HCT116 (cell line): ENCODE results near the gene ELANE. TPM values are rescaled to one million over a fixed set of nuclear protein-coding genes. Genes with fewer than 3 reads are reported as not detected.

Experiments
- ATAC-seq: fragments of 200-7000 bp; cut with Tn5 transposase; 2 replicates; pipeline ENCODE4 v1.9.1; 2020; ENCODE audit warnings: mild to moderate bottlenecking, moderate library complexity
- BruUV-seq: library from RNA; stranded (reverse); fragments of 400-500 nt; replicated peaks from 2 replicates; lab custom pipeline; 2021; lab: Mats Ljungman, UMichigan
- CTCF ChIA-PET: fragments of 300-600 bp; sonication (Branson Sonifier 250); formaldehyde crosslinking; loops from one replicate; lab custom pipeline; 2021; ENCODE audit warnings: antibody characterized with exemption; lab: Charles Lee
- POLR2A ChIA-PET: fragments of 300-600, 350-600 bp; sonication (Branson Sonifier 250); formaldehyde crosslinking; loops from one replicate; lab custom pipeline; 2021; ENCODE audit warnings: antibody characterized with exemption; lab: Charles Lee
- RAD21 ChIA-PET, 2 experiments: fragments of 300-600 bp; sonication (Branson Sonifier 250); formaldehyde crosslinking; loops; one replicate each; lab custom pipeline; 2023; ENCODE audit warnings: low total read pairs in 2 of 2; ENCODE audit not compliant: uncharacterized antibody in 2 of 2, unreplicated experiment in 2 of 2, low non-redundant PET in 1 of 2; lab: Charles Lee
- DNase-seq: peaks from one replicate; pipeline ENCODE4 v3.0.0-alpha.2; 2010; ENCODE audit warnings: low read depth, low spot score
- H2AFZ ChIP-seq: fragments of 200-600 bp; shearing (Covaris generic), sonication (generic); 2 replicates; pipeline ENCODE4 v1.6.1; 2017; ENCODE audit warnings: low read depth, mixed run types, mixed read lengths, antibody characterized with exemption, low read length; ENCODE audit not compliant: poor library complexity, severe bottlenecking
- H3K27ac ChIP-seq: 2 replicates; pipeline ENCODE4 v1.5.1; 2012; ENCODE audit warnings: low read depth, low read length
- H3K27me3 ChIP-seq: fragments of 200-600 bp; sonication (generic); 2 replicates; pipeline ENCODE4 v1.6.1; 2016; ENCODE audit warnings: mixed run types, low read length, mixed read lengths; ENCODE audit not compliant: insufficient read depth
- H3K36me3 ChIP-seq, 2 experiments: fragments of 200-500 bp in 1 of 2; fragments of 200-600 bp in 1 of 2; sonication (Bioruptor generic) in 1 of 2; sonication (generic) in 1 of 2; 2 replicates each; pipeline versions ENCODE4 v1.5.1 to v1.6.1; 2014 to 2016; ENCODE audit warnings: low read length in 2 of 2, inconsistent platforms in 1 of 2, mixed read lengths in 1 of 2, mixed run types in 1 of 2; ENCODE audit not compliant: insufficient read depth in 2 of 2, control insufficient read depth in 1 of 2
- H3K4me1 ChIP-seq, 2 experiments: fragments of 200-600 bp in 1 of 2; sonication (generic) in 1 of 2; 2 replicates each; pipeline versions ENCODE4 v1.5.1 to v1.6.1; 2012 to 2017; ENCODE audit warnings: low read length in 2 of 2, inconsistent platforms in 1 of 2, mild to moderate bottlenecking in 1 of 2, mixed read lengths in 1 of 2, mixed run types in 1 of 2, moderate library complexity in 1 of 2; ENCODE audit not compliant: insufficient read depth in 2 of 2, control insufficient read depth in 1 of 2
- H3K4me2 ChIP-seq: fragments of 200-600 bp; sonication (generic); 2 replicates; pipeline ENCODE4 v1.6.1; 2017; ENCODE audit warnings: mixed run types, low read length, mixed read lengths
- H3K4me3 ChIP-seq, 2 experiments: fragments of 200-600 bp in 1 of 2; sonication (generic) in 1 of 2; replicated peaks in 1 of 2; 2 replicates each; pipeline ENCODE4 v1.5.1; 2011 to 2016; ENCODE audit warnings: low read length in 2 of 2, control low read depth in 1 of 2, low read depth in 1 of 2, mild to moderate bottlenecking in 1 of 2, mixed read lengths in 1 of 2, mixed run types in 1 of 2
- H3K79me2 ChIP-seq: fragments of 200-600 bp; sonication (generic); 2 replicates; pipeline ENCODE4 v1.6.1; 2017; ENCODE audit warnings: mild to moderate bottlenecking, mixed run types, low read length, moderate library complexity, mixed read lengths; ENCODE audit not compliant: insufficient read depth
- H3K9ac ChIP-seq: fragments of 200-600 bp; sonication (generic); 2 replicates; pipeline ENCODE4 v1.6.1; 2016; ENCODE audit warnings: low read length, mixed read lengths
- H3K9me2 ChIP-seq: fragments of 200-600 bp; sonication (generic), shearing (Covaris generic); 2 replicates; pipeline ENCODE4 v1.6.1; 2017; ENCODE audit warnings: mixed run types, mild to moderate bottlenecking, moderate library complexity; ENCODE audit not compliant: insufficient read depth
- H3K9me3 ChIP-seq, 2 experiments: fragments of 200-500 bp in 1 of 2; fragments of 200-600 bp in 1 of 2; sonication (Bioruptor generic) in 1 of 2; sonication (generic) in 1 of 2; 2 replicates each; pipeline ENCODE4 v1.6.1; 2014 to 2017; ENCODE audit warnings: low read length in 2 of 2, mixed read lengths in 2 of 2, inconsistent platforms in 1 of 2, low read depth in 1 of 2, mild to moderate bottlenecking in 1 of 2, mixed run types in 1 of 2, moderate library complexity in 1 of 2; ENCODE audit not compliant: control insufficient read depth in 1 of 2, insufficient read depth in 1 of 2
- H4K20me1 ChIP-seq: fragments of 200-600 bp; sonication (generic), shearing (Covaris generic); 2 replicates; pipeline ENCODE4 v1.6.1; 2017; ENCODE audit warnings: mixed run types, mild to moderate bottlenecking, moderate library complexity; ENCODE audit not compliant: insufficient read depth
- ATF3 ChIP-seq: IDR thresholded peaks from 2 replicates; pipeline ENCODE4 v1.6.1; 2012
- EGR1 ChIP-seq: IDR thresholded peaks from 2 replicates; pipeline ENCODE4 v1.6.1; 2012; ENCODE audit warnings: low read depth
- ELF1 ChIP-seq: IDR thresholded peaks from 2 replicates; pipeline ENCODE4 v1.6.1; 2012; ENCODE audit warnings: low read depth, borderline replicate concordance
- EZH2phosphoT487 ChIP-seq: fragments of 200-600 bp; IDR thresholded peaks from 2 replicates; pipeline ENCODE4 v1.6.1; 2018; ENCODE audit warnings: antibody characterized with exemption, borderline replicate concordance
- FOSL1 ChIP-seq: IDR thresholded peaks from 2 replicates; pipeline ENCODE4 v1.6.1; 2012; ENCODE audit warnings: low read depth
- MAX ChIP-seq: IDR thresholded peaks from 2 replicates; pipeline ENCODE4 v1.6.1; 2012
- POLR2AphosphoS5 ChIP-seq: IDR thresholded peaks from 2 replicates; pipeline ENCODE4 v1.6.1; 2011; ENCODE audit warnings: mild to moderate bottlenecking, low read depth, low read length, moderate library complexity
- SRF ChIP-seq: IDR thresholded peaks from 2 replicates; pipeline ENCODE4 v1.6.1; 2012; ENCODE audit warnings: low read depth
- TCF7L2 ChIP-seq: IDR thresholded peaks from 2 replicates; pipeline ENCODE4 v1.7.0; 2011; ENCODE audit warnings: borderline replicate concordance, inconsistent platforms; ENCODE audit not compliant: insufficient read depth, insufficient read length; ENCODE audit errors: extremely low read depth
- YY1 ChIP-seq: IDR thresholded peaks from 2 replicates; pipeline ENCODE4 v1.6.1; 2011; ENCODE audit warnings: low read length, low read depth, moderate library complexity, mild to moderate bottlenecking; ENCODE audit not compliant: insufficient replicate concordance; ENCODE audit errors: extremely low read depth
- intact Hi-C: fragments of 100-400 bp; cut with micrococcal nuclease; formaldehyde crosslinking; loops from 2 replicates; pipeline ENCODE4 v1.10.0; 2022
- total RNA-seq: library from RNA; stranded (reverse); gene quantifications from one replicate; pipeline ENCODE4 v1.2.1, GENCODE V29; 2021; ENCODE audit not compliant: unreplicated experiment

Gene ELANE
- total RNA-seq, 1 experiment from 2014 or later, result not detected

GRCh38 chr19:825897-826644, 26.0 kb upstream of the ELANE start:
- RAD21 ChIA-PET, result no interaction called here

DNA sequence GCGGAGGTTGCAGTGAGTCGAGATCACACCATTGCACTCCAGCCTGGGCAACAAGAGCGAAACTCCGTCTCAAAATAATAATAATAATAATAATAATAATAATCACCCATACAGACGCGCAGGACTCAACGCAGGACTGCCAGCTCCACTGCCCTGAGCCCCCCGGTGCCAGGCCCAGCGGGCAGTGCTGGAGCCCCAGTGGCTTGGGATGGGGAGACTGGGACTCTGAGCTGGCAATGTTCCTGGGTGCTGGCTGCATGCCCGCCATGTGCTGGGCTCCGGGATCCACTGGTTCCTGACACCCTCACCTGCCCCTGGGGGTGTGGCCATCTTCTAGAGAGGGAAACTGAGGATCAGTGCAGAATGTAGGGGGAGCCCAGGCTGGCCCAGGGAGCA, 24.8 kb upstream of the ELANE start:
- RAD21 ChIA-PET, result no interaction called here
- BruUV-seq, result no TSS peak
- no peak overlapping the region for H3K27ac ChIP-seq
- H3K9ac ChIP-seq, result no peak overlapping the region
- CTCF ChIA-PET, result no interaction called here
- no peaks in the 10 kb centered on the region for H3K9me2 ChIP-seq
- DNase-seq (no peak), ATAC-seq (no peak)
- no peak overlapping the region for H3K4me3 ChIP-seq
- no peaks in the 10 kb centered on the region for H4K20me1 ChIP-seq
- H3K4me2 ChIP-seq, result no peak overlapping the region
- H3K79me2 ChIP-seq, result no peaks in the 10 kb centered on the region
- no peak for TF ChIP-seq SRF
- TF ChIP-seq FOSL1, result no peak
- no peak for TF ChIP-seq MAX
- TF ChIP-seq YY1, result no peak
- no peak for TF ChIP-seq EGR1
- no peak for TF ChIP-seq POLR2AphosphoS5
- TF ChIP-seq ATF3, result no peak
- H3K36me3 ChIP-seq, result no peaks in the 10 kb centered on the region
- POLR2A ChIA-PET, result no interaction called here
- peaks cover 7 to 9% of the 10 kb centered on the region in 2 experiments; a peak in 3 of 4 replicates for H3K4me1 ChIP-seq
- H3K27me3 ChIP-seq, result no peaks in the 10 kb centered on the region
- intact Hi-C loops, result no loop called here
- H3K9me3 ChIP-seq, result no peaks in the 10 kb centered on the region
- H2AFZ ChIP-seq, result no peak overlapping the region

More at GRCh38 chr19:825897-826644, 26.0 kb upstream of the ELANE start:
- no peaks in the 10 kb centered on the region for H3K27me3 ChIP-seq
- H3K9ac ChIP-seq, result no peak overlapping the region
- BruUV-seq, result no TSS peak
- H3K4me3 ChIP-seq, result no peak overlapping the region
- ATAC-seq, result no peak
- H3K4me1 ChIP-seq, result peaks cover 7 to 9% of the 10 kb centered on the region in 2 experiments; a peak in 3 of 4 replicates
- no peaks in the 10 kb centered on the region for H3K9me3 ChIP-seq
- CTCF ChIA-PET, result no interaction called here
- TF ChIP-seq ELF1 (no peak), TCF7L2 (no peak), EZH2phosphoT487 (no peak)
- TF ChIP-seq, all 23 proteins: peak for 0
- Histone ChIP-seq H3K27ac (no peak overlapping the region), H2AFZ (no peak overlapping the region), H3K36me3 (no peaks in the 10 kb centered on the region), H3K9me2 (no peaks in the 10 kb centered on the region), H4K20me1 (no peaks in the 10 kb centered on the region), H3K4me2 (no peak overlapping the region), H3K79me2 (no peaks in the 10 kb centered on the region)
- no peak for DNase-seq
- intact Hi-C loops, result no loop called here
- POLR2A ChIA-PET, result no interaction called here
